GM10266 (cell line): ENCODE data around the gene MDM4.
"Not testable (repeated sequence)": the region's sequence is repeated elsewhere in the genome, so short reads cannot be mapped to it uniquely, and the experiment has no call there.

Experiments
- DNase-seq: peaks from one replicate; pipeline ENCODE4 v3.0.0; 2012; ENCODE audit errors: extremely low spot score
- CTCF ChIP-seq: IDR thresholded peaks from 2 replicates; pipeline ENCODE4 v1.5.1; 2012; ENCODE audit warnings: mild to moderate bottlenecking, low read depth; ENCODE audit not compliant: control insufficient read depth, insufficient read depth; ENCODE audit errors: missing control alignments

The MDM4 gene

GRCh38 chr1:204479387-204480136 lies 36.6 kb upstream of the MDM4 start:
- no peak for TF ChIP-seq CTCF
- no peak for DNase-seq

GRCh38 chr1:204480515-204480914 lies 35.7 kb upstream of the MDM4 start:
- peak; percentile 50 for DNase-seq
- TF ChIP-seq CTCF: peak; percentile 42

GRCh38 chr1:204483791-204484190 lies 32.4 kb upstream of the MDM4 start:
- DNase-seq: no peak

GRCh38 chr1:204486513-204487255 lies 29.5 kb upstream of the MDM4 start:
- DNase-seq: not testable (repeated sequence)

More at GRCh38 chr1:204483791-204484190, 32.4 kb upstream of the MDM4 start:
- TF ChIP-seq CTCF: no peak

GRCh38 chr1:204487256-204487615 lies 29.0 kb upstream of the MDM4 start:
- TF ChIP-seq CTCF: no peak

GRCh38 chr1:204491655-204492054 lies 24.6 kb upstream of the MDM4 start:
- DNase-seq: no peak
- no peak for TF ChIP-seq CTCF

More at GRCh38 chr1:204487256-204487615, 29.0 kb upstream of the MDM4 start:
- DNase-seq: no peak

GRCh38 chr1:204493145-204493983 lies 22.8 kb upstream of the MDM4 start:
- no peak for TF ChIP-seq CTCF
- DNase-seq: no peak
